NCI-H345 treated with DMSO at 0.1 percent for 48 hours (cell line): Measurements from ENCODE around the gene TLE1.
"Not testable (repeated sequence)": the region's sequence is repeated elsewhere in the genome, so short reads cannot be mapped to it uniquely, and the experiment has no call there.

Experiments
- DNase-seq: peaks from one replicate; lab custom pipeline; 2025; ENCODE audit not compliant: unreplicated experiment; lab: John Stamatoyannopoulos, UW

Gene TLE1

GRCh38 chr9:81689343-81690175 lies at the start of gene TLE1:
TSS of gene TLE1 (minus strand) at chr9:81689547. CDS start at chr9:81688240, 1,307 bp downstream.
- peak; percentile 96 for DNase-seq

GRCh38 chr9:81737871-81738507 lies 48.6 kb upstream of the TLE1 start:
- no peak for DNase-seq

- DNase-seq = not testable (repeated sequence)
These were observed 41.2 kb upstream of the TLE1 start for GRCh38 chr9:81730498-81730897.

- no peak for DNase-seq
These were observed 39.8 kb upstream of the TLE1 start for GRCh38 chr9:81729135-81729534.

- DNase-seq = no peak
These were observed 35.0 kb upstream of the TLE1 start for GRCh38 chr9:81724242-81724889.

GRCh38 chr9:81722277-81722676 lies 32.9 kb upstream of the TLE1 start:
- DNase-seq = no peak

- DNase-seq = no peak
These were observed 31.2 kb upstream of the TLE1 start for GRCh38 chr9:81720450-81721086.

GRCh38 chr9:81719972-81720371 lies 30.6 kb upstream of the TLE1 start:
- no peak for DNase-seq

- no peak for DNase-seq
These were observed 28.9 kb upstream of the TLE1 start for GRCh38 chr9:81718244-81718643.

- no peak for DNase-seq
These were observed 28.4 kb upstream of the TLE1 start for GRCh38 chr9:81717747-81718077.

GRCh38 chr9:81717061-81717746 lies 27.9 kb upstream of the TLE1 start:
- DNase-seq = no peak

GRCh38 chr9:81716409-81716808 lies 27.1 kb upstream of the TLE1 start:
- DNase-seq = no peak

- DNase-seq = no peak
These were observed 16.2 kb upstream of the TLE1 start for GRCh38 chr9:81705578-81705977.

GRCh38 chr9:81694541-81694940 lies 5.2 kb upstream of the TLE1 start:
- no peak for DNase-seq

GRCh38 chr9:81693671-81694378 lies 4.5 kb upstream of the TLE1 start:
- DNase-seq = no peak

- peak; percentile 38 for DNase-seq
These were observed 1.0 kb upstream of the TLE1 start for GRCh38 chr9:81690251-81690851.

- not testable (repeated sequence) for DNase-seq
These were observed 329 bp downstream of the TLE1 start for GRCh38 chr9:81689093-81689342.

GRCh38 chr9:81688262-81689092 lies 870 bp downstream of the TLE1 start:
- not testable (repeated sequence) for DNase-seq

GRCh38 chr9:81687521-81688261 lies 1.7 kb downstream of the TLE1 start:
- DNase-seq = no peak
